HepG2 (cell line): ENCODE measurements around the gene IPO5. TPM values are rescaled to one million over a fixed set of nuclear protein-coding genes. Genes with fewer than 3 reads are reported as not detected.
A peak's percentile ranks its signal among the peaks of the same experiment; 100 is the strongest.

Experiments
- ATAC-seq: fragments of 200-7000 bp; cut with Tn5 transposase; 3 replicates; pipeline ENCODE4 v1.9.1; 2020; ENCODE audit warnings: mild to moderate bottlenecking, moderate library complexity
- BruUV-seq: library from RNA; stranded (reverse); fragments of 400-500 nt; replicated peaks from 2 replicates; lab custom pipeline; 2021; lab: Mats Ljungman, UMichigan
- CTCF ChIA-PET: fragments of 300-600 bp; formaldehyde crosslinking; extraction: SDS; loops from one replicate; lab custom pipeline; 2021; ENCODE audit warnings: low total read pairs, inconsistent platforms, low intra/inter-chr PET ratio; lab: Yijun Ruan, JAX
- POLR2A ChIA-PET: fragments of 350-600 bp; sonication (Branson Sonifier 250); formaldehyde crosslinking; loops from one replicate; lab custom pipeline; 2020; ENCODE audit warnings: antibody characterized with exemption, inconsistent platforms; lab: Yijun Ruan, JAX
- DNase-seq: peaks from one replicate; pipeline ENCODE4 v3.0.0-alpha.2; 2015; ENCODE audit warnings: low spot score
- FAIRE-seq: peaks from 3 replicates; lab custom pipeline; 2011; peaks lifted over from hg19 to GRCh38; lab: Jason Lieb, UNC
- H2AFZ ChIP-seq: one replicate; pipeline ENCODE4 v1.6.1; 2011; ENCODE audit warnings: low read length, inconsistent platforms
- H3K27ac ChIP-seq: fragments of 300-600 bp; 3 replicates; pipeline ENCODE4 v1.8.0; 2011; ENCODE audit warnings: mixed run types, mild to moderate bottlenecking, mixed read lengths, low read length, inconsistent platforms; ENCODE audit not compliant: insufficient read depth; ENCODE audit errors: extremely low read length
- H3K27me3 ChIP-seq, 2 experiments: fragments of 200-600 bp in 1 of 2; 2 replicates in 1 of 2; 3 replicates in 1 of 2; pipeline versions ENCODE4 v1.6.0 to v1.8.0; 2011; ENCODE audit warnings: low read length in 2 of 2, mild to moderate bottlenecking in 2 of 2, moderate library complexity in 2 of 2, inconsistent platforms in 1 of 2; ENCODE audit not compliant: insufficient read depth in 2 of 2, control insufficient read depth in 1 of 2
- H3K36me3 ChIP-seq, 2 experiments: fragments of 200-600 bp in 1 of 2; replicated peaks in 1 of 2; 2 replicates in 1 of 2; 3 replicates in 1 of 2; pipeline versions ENCODE4 v1.5.1 to v1.8.0; 2011; ENCODE audit warnings: low read length in 2 of 2, inconsistent platforms in 1 of 2; ENCODE audit not compliant: insufficient read depth in 2 of 2, control insufficient read depth in 1 of 2
- H3K4me1 ChIP-seq: 2 replicates; pipeline ENCODE4 v1.5.1; 2012; ENCODE audit warnings: low read length, inconsistent platforms; ENCODE audit not compliant: insufficient read depth
- H3K4me2 ChIP-seq: 2 replicates; pipeline ENCODE4 v1.6.0; 2011; ENCODE audit warnings: low read depth, low read length, inconsistent platforms
- H3K4me3 ChIP-seq, 3 experiments: fragments of 200-600 bp in 1 of 3; sonication (generic), shearing (Covaris generic) in 1 of 3; replicated peaks in 1 of 3; 2 replicates each; pipeline ENCODE4 v1.5.1; 2011 to 2016; ENCODE audit warnings: low read length in 3 of 3, inconsistent platforms in 2 of 3, low read depth in 2 of 3, mild to moderate bottlenecking in 2 of 3, control low read depth in 1 of 3, mixed read lengths in 1 of 3; ENCODE audit not compliant: insufficient read depth in 1 of 3
- H3K79me2 ChIP-seq: one replicate; pipeline ENCODE4 v1.6.1; 2011; ENCODE audit warnings: low read length, inconsistent platforms; ENCODE audit not compliant: insufficient read depth
- H3K9ac ChIP-seq: 2 replicates; pipeline ENCODE4 v1.6.0; 2011; ENCODE audit warnings: mild to moderate bottlenecking, low read depth, low read length, inconsistent platforms; ENCODE audit not compliant: insufficient read depth
- H3K9me3 ChIP-seq: 2 replicates; pipeline ENCODE4 v1.5.1; 2012; ENCODE audit warnings: mild to moderate bottlenecking, low read length
- H4K20me1 ChIP-seq: 2 replicates; pipeline ENCODE4 v1.6.0; 2011; ENCODE audit warnings: inconsistent platforms, mild to moderate bottlenecking, low read length, moderate library complexity; ENCODE audit not compliant: insufficient read depth
- HNRNPL ChIP-seq: fragments of 200-400 bp; formaldehyde crosslinking; IDR thresholded peaks from 2 replicates; pipeline ENCODE4 v1.6.1; 2017; ENCODE audit warnings: mild to moderate bottlenecking, low read depth, low read length
- TAF15 ChIP-seq: fragments of 200-400 bp; formaldehyde crosslinking; IDR thresholded peaks from one replicate; pipeline ENCODE4 v1.6.1; 2018; ENCODE audit warnings: mild to moderate bottlenecking, low read depth, low read length; ENCODE audit not compliant: poor library complexity, severe bottlenecking
- ZNF878 ChIP-seq: sonication (generic); formaldehyde crosslinking; IDR thresholded peaks from 2 replicates; pipeline ENCODE4 v1.8.1; 2023; ENCODE audit warnings: mild to moderate bottlenecking, missing genetic modification reagents, moderate library complexity
- WGBS: methylation state at CpG from one replicate; pipeline ENCODE4 v1.1.6; 2017; ENCODE audit warnings: low lambda C conversion rate; 5-methylcytosine and 5-hydroxymethylcytosine counted together
- in situ Hi-C: cut with HindIII; loops from 2 replicates; pipeline ENCODE4 v1.10.0; 2017; ENCODE audit warnings: low pct_unique_long_range_greater_than_20kb; ENCODE audit not compliant: extremely low pct_ligation_motif_present
- intact Hi-C: fragments of 100-400 bp; cut with micrococcal nuclease; formaldehyde crosslinking; loops from one replicate; pipeline ENCODE4 v1.10.0; 2022; ENCODE audit not compliant: unreplicated experiment
- polyA plus RNA-seq, 8 experiments: library from polyadenylated mRNA; depleted of rRNA in 3 of 8; stranded (reverse) in 7 of 8; unstranded in 1 of 8; fragments of >200 nt; fragmentation: Illumina TruSeq in 4 of 8; extraction: Trizol in 4 of 8; gene quantifications; 2 replicates each; pipeline versions ENCODE4 v1.2.1 to v1.2.3, GENCODE V29; 2011 to 2016; ENCODE audit warnings: low read depth in 4 of 8, missing spikeins in 1 of 8, mixed read lengths in 1 of 8; ENCODE audit not compliant: insufficient read depth in 1 of 8
- total RNA-seq, 5 experiments: library from RNA; depleted of rRNA; stranded (reverse); fragments of >200 nt; fragmentation: Illumina TruSeq; extraction: Trizol; gene quantifications; 2 replicates each; pipeline ENCODE4 v1.2.3, GENCODE V29; 2016; ENCODE audit warnings: low read depth in 1 of 5
- TF ChIP-seq, protein P1 (sequence below): sonication (generic); formaldehyde crosslinking; IDR thresholded peaks from 2 replicates; pipeline ENCODE4 v1.4.0; 2020; ENCODE audit warnings: mild to moderate bottlenecking, low read depth, missing genetic modification reagents
- TF ChIP-seq, protein P2 (sequence below): IDR thresholded peaks from 2 replicates; pipeline ENCODE4 v1.6.1; 2016; ENCODE audit warnings: control low read depth

Gene IPO5
- total and polyA plus RNA-seq, 2 of the 13 experiments (the other 11 are each of a cell fraction or from before 2014, with no cell fraction given): 155 to 242 TPM

DNA sequence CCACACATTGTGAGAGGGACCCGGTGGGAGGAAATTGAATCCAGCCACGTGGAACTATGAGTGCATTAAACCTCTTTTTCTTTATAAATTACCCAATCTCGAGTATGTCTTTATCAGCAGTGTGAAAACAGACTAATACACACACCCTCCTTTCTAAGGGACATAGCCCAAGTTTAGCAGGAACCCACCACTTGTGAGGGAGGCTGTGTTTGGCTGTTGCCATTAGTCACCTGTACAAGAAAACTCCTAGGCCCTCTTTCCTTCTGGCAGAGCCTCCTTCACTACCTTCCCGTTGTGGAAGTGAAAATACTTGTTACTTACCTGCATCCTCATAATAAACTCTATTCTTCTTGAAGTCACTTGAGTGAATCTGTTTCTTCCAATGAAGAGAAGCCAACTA, 113.2 kb downstream of the IPO5 start:
- Histone ChIP-seq H4K20me1 (no peaks in the 10 kb centered on the region), H3K36me3 (no peaks in the 10 kb centered on the region), H3K27ac (no peak overlapping the region), H3K9ac (no peak overlapping the region), H3K4me3 (no peak overlapping the region), H3K9me3 (no peaks in the 10 kb centered on the region), H3K27me3 (no peaks in the 10 kb centered on the region), H3K79me2 (no peaks in the 10 kb centered on the region), H3K4me2 (no peak overlapping the region), H2AFZ (peak overlapping the region; percentile 54), H3K4me1 (peaks cover 35% of the 10 kb centered on the region)
- FAIRE-seq: no peak
- no peak for ATAC-seq
- no TSS peak for BruUV-seq
- TF ChIP-seq, protein P1, sequence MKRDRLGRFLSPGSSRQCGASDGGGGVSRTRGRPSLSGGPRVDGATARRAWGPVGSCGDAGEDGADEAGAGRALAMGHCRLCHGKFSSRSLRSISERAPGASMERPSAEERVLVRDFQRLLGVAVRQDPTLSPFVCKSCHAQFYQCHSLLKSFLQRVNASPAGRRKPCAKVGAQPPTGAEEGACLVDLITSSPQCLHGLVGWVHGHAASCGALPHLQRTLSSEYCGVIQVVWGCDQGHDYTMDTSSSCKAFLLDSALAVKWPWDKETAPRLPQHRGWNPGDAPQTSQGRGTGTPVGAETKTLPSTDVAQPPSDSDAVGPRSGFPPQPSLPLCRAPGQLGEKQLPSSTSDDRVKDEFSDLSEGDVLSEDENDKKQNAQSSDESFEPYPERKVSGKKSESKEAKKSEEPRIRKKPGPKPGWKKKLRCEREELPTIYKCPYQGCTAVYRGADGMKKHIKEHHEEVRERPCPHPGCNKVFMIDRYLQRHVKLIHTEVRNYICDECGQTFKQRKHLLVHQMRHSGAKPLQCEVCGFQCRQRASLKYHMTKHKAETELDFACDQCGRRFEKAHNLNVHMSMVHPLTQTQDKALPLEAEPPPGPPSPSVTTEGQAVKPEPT (CRISPR knock-in tag): no peak
- TF ChIP-seq HNRNPL: no peak
- TF ChIP-seq, protein P2, sequence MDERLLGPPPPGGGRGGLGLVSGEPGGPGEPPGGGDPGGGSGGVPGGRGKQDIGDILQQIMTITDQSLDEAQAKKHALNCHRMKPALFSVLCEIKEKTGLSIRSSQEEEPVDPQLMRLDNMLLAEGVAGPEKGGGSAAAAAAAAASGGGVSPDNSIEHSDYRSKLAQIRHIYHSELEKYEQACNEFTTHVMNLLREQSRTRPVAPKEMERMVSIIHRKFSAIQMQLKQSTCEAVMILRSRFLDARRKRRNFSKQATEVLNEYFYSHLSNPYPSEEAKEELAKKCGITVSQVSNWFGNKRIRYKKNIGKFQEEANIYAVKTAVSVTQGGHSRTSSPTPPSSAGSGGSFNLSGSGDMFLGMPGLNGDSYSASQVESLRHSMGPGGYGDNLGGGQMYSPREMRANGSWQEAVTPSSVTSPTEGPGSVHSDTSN (CRISPR knock-in tag): no peak
- TF ChIP-seq TAF15: no peak
- TF ChIP-seq ZNF878 (CRISPR knock-in tag): no peak
- CTCF ChIA-PET: no interaction called here
- in situ Hi-C loops: no loop called here
- no peak for DNase-seq
- intact Hi-C loops: no loop called here
- POLR2A ChIA-PET: no interaction called here
- 26% methylated on average over 4 of the region's 4 CpGs for WGBS
